ENCODE data around the gene MDN1.
"Not testable (repeated sequence)": the region's sequence is repeated elsewhere in the genome, so short reads cannot be mapped to it uniquely, and the experiment has no call there.

The MDN1 gene

DNA sequence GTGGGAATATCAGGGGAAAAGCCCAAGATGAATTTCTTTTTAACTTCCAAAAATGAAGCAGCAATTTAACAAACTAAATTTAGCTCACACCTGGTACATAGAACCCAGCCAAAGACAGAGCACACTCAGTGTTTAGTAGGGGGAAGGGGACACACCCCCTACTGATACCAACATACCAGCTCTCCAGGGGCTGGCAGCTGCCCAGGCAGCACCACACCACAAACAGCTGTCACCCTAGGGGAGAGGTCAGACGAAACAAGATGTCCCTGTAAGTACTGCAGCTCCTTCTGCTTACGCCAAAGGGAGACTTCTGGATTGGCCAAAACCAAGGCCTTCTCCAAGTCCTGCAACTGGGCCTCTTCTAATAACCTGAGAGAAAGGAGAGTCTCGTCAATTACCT, 26.0 kb downstream of the MDN1 start:
- no peak overlapping the region for H3K4me3 ChIP-seq (ENCODE audit: low read depth, low read length)
- TF ChIP-seq CTCF (IDR thresholded peaks at IDR 0.05; ENCODE audit: low read depth, low read length): no peak

GRCh38 chr6:89792881-89793280, 26.7 kb downstream of the MDN1 start:
- peak; percentile 27; the same call in 1 of the 2 replicates for TF ChIP-seq CTCF (IDR thresholded peaks at IDR 0.05; ENCODE audit: low read depth, low read length)
- H3K4me3 ChIP-seq (ENCODE audit: low read depth, low read length): no peak overlapping the region

DNA sequence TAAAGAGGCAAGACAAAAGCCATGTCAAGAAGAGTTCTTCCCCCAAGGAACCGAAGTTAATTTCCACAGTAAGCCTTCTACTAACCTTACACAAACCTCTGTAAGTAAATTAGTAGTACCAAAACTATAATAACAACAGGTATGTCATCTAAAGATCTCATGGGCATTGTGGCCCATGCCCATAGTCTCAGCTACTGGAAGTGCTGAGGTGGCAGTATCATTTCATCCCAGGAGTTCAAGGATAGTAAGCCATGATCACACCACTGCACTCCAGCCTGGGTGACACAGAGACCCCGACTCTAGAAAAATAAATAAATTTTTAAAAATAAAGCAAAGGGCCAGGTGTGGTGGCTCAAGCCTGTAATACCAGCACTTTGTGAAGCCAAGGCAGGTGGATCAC, 29.2 kb downstream of the MDN1 start:
- no peak overlapping the region for H3K4me3 ChIP-seq (ENCODE audit: low read depth, low read length)
- no peak for TF ChIP-seq CTCF (IDR thresholded peaks at IDR 0.05; ENCODE audit: low read depth, low read length)

GRCh38 chr6:89789980-89790379, 29.6 kb downstream of the MDN1 start:
- H3K4me3 ChIP-seq (ENCODE audit: low read depth, low read length): no peak overlapping the region
- TF ChIP-seq CTCF (IDR thresholded peaks at IDR 0.05; ENCODE audit: low read depth, low read length): no peak

- H3K4me3 ChIP-seq (ENCODE audit: low read depth, low read length): no peak overlapping the region
- no peak for TF ChIP-seq CTCF (IDR thresholded peaks at IDR 0.05; ENCODE audit: low read depth, low read length)
Observed at GRCh38 chr6:89787660-89788328, 31.8 kb downstream of the MDN1 start.

DNA sequence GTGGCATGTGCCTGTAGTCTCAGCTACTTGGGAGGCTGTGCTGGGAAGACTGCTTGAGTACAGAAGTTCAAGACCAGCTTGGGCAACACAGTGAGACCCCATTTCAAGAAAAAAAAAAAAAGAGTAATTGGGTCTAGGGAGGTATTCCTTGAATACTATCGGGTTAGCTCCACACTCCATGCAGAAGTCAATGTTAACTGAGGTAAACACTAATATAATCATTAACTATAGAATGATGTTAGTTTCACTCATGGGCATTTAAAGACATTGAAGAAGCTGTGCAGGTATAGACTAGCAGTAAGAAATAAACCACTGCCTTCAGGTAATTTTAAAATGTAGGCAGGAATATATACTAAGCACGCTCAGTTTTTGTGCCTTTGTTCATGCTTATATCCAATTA, 32.6 kb downstream of the MDN1 start:
- TF ChIP-seq CTCF (IDR thresholded peaks at IDR 0.05; ENCODE audit: low read depth, low read length): no peak
- no peak overlapping the region for H3K4me3 ChIP-seq (ENCODE audit: low read depth, low read length)

DNA sequence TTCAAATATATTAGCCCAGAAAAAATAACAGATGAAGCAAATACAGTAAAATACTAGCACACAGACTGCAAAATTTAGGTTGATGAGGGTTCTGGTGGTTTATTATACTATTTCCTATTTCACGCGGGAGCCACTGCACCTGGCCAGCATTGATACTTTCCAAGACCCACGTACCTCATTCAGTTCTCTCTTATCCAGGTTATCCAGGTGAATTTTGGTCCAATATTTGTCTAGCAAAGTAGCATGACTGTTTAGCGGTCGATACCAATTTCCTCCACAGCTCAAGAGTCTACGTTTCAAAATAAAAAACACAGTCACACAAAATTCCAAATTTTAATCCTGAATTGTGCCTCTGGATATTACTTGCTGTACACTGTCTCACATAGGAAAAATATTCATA, 34.8 kb downstream of the MDN1 start:
- H3K4me3 ChIP-seq (ENCODE audit: low read depth, low read length): no peak overlapping the region
- no peak for TF ChIP-seq CTCF (IDR thresholded peaks at IDR 0.05; ENCODE audit: low read depth, low read length)

- not testable (repeated sequence) for H3K4me3 ChIP-seq (ENCODE audit: low read depth, low read length)
Observed at GRCh38 chr6:89783293-89783692, 36.3 kb downstream of the MDN1 start.

Measured in WI38 (cell line).